Measurements from ENCODE around the gene ZMYND10. TPM values are rescaled to one million over a fixed set of nuclear protein-coding genes. Genes with fewer than 3 reads are reported as not detected.
A peak's percentile ranks its signal among the peaks of the same experiment; 100 is the strongest.

Gene ZMYND10
- polyA plus RNA-seq, 6 donors from 2014 or later = 0.53 TPM; not detected in 5

DNA sequence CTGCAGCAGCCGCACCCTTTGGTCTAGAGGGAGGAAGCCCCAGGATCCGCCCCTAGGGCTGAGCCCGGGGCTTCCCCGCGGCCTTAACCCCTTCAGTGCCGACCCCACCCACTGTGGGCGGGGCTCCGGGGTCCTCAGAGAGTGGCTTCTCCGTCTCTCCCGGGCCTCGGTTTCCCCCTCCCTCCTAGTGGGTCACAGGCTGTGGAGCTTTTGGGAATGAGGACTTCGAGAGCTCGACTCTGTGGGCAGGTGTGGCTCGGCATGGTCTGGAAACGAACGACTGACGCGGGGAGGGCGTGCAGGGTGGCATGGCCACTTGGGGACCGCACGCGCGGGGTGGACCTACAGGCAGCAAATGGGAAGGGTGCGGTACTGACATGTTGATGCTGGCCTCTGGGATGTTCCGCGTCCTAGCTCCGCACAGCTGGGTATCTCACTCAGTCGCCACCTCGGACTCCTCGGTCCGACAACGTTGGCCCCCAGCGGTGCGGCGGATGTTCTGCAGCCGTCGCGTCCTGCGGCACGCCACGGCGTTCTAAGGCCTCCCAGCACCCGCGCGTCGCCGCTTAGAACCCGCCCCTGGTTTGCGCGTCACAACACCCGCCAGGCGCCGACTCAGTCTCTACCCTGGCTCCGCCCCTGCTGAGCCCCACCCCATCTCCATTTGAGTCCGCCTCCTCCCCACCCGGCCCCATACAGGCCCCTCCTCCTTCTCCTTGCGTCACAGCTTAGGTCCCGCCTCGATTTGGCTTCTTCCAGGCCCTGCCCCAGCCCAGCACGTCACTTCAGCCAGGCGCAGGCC lies 46.5 kb downstream of the ZMYND10 start, which contains the start of the genes HYAL3 and NAA80:
Gene HYAL3, minus strand, starts transcription at position 570 of the 802 bp plus-strand sequence. CDS start 3,803 bp downstream, outside the sequence.
Gene NAA80, minus strand, starts transcription at position 570 of the 802 bp plus-strand sequence. CDS start 1,942 bp downstream, outside the sequence.
- DNase-seq (peak; percentile 100), ATAC-seq (ENCODE audit: low read depth in 2 of 2) (peak; percentile 85)
- Mint-ChIP-seq H3K36me3 (no peaks in the 10 kb centered on the region), H3K4me1 (peaks cover 18 to 31% (median 26%) of the 10 kb centered on the region in 3 donors), H3K9me3 (no peaks in the 10 kb centered on the region), H3K27me3 (no peaks in the 10 kb centered on the region), H3K4me3 (peak within 1 kb of the TSS; percentile 84 to 99 (median 98)), H3K27ac (peak within 1 kb of the TSS; percentile 96 to 100 (median 99))

DNA sequence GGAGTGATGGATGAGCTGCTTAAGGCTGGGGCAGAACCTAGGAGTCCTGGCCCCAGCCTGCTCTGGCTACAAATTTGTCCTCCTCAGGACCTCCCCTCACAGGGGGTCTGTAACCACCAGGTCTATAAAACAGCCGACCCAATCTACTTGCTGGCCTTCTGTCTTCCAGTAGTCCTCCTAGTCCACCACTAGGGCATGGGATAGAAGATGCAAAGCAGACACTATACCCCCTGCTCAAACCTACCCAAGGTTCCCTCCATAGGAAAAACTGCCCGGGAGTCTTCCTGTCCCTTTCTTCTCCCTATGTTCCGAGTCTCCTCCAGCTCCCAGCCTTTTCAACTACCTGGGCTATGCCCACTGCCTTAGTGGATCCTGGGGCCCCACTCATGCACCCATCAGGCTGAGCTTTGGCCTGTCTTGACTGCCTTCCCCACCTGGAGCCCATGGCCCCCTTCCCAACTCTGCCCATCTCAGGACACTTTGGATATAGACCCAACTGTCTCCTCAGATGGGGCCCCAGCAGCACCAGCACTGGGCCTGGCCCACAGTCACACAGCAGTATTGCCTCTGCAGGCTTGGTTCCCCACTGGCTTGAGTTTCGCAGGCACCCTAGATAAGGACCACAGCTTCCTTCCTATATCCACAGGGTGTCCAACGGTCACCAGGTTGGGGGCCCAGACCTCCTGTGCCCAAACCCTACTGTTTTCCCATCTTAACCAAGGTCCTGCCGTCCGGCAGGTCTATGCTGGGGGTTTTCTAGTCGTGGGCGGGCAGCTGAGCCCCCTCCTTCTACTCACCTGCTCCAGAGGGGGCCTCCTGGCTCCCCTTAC lies 47.4 kb downstream of the ZMYND10 start:
- no peaks in the 10 kb centered on the region for H3K27me3 Mint-ChIP-seq
- no peaks in the 10 kb centered on the region for H3K36me3 Mint-ChIP-seq
- DNase-seq = no peak
- H3K27ac Mint-ChIP-seq = peak overlapping the region in 5 of 6 donors; percentile 94 to 99 (median 99)
- H3K9me3 Mint-ChIP-seq = no peaks in the 10 kb centered on the region
- peak overlapping the region; percentile 84 to 99 (median 98) for H3K4me3 Mint-ChIP-seq
- ATAC-seq (ENCODE audit: low read depth in 2 of 2) = no peak
- peaks cover 19 to 33% (median 27%) of the 10 kb centered on the region in 3 donors for H3K4me1 Mint-ChIP-seq

DNA sequence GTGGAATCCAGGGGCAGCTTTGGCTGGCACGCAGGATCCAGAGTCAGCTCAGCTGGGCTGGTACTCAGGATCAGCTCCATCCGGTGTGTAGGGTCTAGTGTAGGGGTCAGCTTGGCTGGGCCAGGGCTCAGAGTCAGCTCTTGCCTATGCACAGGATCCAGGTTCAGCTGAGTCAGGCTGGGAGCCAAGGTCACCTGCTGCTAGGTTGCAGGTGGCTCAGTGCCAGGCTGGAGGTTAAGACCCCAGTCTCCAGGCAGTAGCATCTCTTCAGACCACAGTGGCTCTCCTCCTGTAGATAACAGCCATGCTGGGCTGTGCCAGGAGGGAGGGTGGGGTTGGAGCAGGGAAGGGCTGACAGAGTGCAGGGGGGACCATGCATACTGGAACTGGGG lies 48.2 kb downstream of the ZMYND10 start:
- Mint-ChIP-seq H3K27me3 (no peaks in the 10 kb centered on the region), H3K9me3 (no peaks in the 10 kb centered on the region), H3K4me3 (peak overlapping the region in 3 of 8 donors; percentile 25 to 98 (median 84)), H3K4me1 (peaks cover 26 to 40% (median 34%) of the 10 kb centered on the region in 3 donors), H3K36me3 (no peaks in the 10 kb centered on the region), H3K27ac (peak overlapping the region in 2 of 6 donors; percentile 52 to 94)
- DNase-seq (no peak), ATAC-seq (ENCODE audit: low read depth in 2 of 2) (no peak)

DNA sequence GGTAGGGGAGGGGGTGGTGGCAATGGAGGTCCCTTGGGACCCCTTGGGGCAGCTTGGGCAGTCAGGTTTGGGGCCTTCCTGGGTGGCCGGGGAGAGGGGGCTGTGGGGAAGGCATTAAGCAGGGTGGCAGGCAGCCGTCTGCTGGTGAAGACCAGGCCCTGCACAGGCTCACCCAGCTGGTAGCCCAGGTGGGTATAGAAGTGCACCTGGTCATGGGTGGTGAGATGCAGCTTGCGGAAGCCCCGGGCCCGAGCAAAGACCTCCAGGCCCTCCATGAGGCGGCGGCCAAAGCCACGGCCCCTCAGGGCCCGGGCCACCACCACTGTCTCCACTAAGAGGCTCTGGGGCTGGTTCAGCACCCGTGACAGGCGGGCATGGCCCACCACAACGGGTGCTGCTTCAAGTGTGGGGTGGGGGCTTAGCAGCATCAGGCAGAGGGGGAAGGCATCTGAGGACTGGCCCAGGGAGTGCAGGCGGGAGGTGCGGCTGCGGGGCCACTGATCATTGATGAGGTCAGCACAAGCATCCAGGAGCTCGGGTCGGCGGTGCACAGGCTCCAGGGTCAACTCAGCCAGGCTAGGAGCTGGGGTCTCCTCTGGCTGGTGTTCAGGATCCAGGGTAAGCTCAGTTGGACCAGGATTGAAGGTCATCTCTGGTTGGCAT lies 48.7 kb downstream of the ZMYND10 start:
- Mint-ChIP-seq H3K36me3 (no peaks in the 10 kb centered on the region), H3K27me3 (no peaks in the 10 kb centered on the region), H3K27ac (peak overlapping the region in 1 of 6 donors; percentile 52), H3K4me1 (peaks cover 28 to 42% (median 36%) of the 10 kb centered on the region in 3 donors), H3K9me3 (no peaks in the 10 kb centered on the region), H3K4me3 (peak overlapping the region in 2 of 8 donors; percentile 72 to 84)
- no peak for DNase-seq
- ATAC-seq (ENCODE audit: low read depth in 2 of 2) = no peak

DNA sequence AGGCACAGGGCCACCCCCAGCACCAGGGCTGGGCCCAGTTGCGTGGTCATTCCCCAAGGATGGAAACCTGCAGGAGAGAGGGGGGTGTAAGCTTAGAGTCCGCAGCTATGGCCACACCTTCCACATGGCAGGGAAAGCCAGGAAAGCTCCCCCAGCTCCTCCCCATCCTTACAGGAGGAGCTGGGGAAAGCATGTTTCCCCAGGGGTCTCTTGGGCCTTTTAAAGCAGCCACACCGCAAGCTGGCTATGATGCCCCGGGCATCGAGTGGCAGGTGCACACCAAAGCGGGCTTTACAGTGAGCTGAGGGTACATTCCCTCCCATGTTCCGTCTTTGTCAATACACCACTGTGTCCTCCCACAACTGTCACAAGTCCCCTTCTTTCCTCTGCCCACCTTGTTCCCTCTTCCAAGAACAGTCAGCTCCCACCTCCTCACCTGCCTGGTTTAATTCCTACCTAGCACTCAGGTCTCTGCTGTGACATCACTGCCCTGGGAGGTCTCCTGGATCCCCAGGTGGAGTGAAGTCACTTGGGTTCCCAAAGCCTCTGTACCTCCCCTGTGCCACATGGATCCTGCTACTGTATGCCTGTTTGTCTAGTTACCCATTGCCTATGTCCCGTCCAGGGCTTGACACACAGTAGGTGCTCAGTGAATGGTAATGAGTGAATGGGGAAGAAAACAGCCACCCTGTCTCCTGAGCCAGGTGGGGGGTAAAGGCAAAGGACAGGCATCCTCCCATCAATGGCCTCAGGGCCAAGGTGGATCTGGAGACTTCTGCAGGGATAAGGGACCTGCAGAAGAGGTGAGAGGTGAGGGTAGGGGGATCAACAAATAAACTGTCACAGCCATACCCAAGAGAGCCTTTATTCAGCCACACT lies 49.7 kb downstream of the ZMYND10 start:
- DNase-seq = no peak

DNA sequence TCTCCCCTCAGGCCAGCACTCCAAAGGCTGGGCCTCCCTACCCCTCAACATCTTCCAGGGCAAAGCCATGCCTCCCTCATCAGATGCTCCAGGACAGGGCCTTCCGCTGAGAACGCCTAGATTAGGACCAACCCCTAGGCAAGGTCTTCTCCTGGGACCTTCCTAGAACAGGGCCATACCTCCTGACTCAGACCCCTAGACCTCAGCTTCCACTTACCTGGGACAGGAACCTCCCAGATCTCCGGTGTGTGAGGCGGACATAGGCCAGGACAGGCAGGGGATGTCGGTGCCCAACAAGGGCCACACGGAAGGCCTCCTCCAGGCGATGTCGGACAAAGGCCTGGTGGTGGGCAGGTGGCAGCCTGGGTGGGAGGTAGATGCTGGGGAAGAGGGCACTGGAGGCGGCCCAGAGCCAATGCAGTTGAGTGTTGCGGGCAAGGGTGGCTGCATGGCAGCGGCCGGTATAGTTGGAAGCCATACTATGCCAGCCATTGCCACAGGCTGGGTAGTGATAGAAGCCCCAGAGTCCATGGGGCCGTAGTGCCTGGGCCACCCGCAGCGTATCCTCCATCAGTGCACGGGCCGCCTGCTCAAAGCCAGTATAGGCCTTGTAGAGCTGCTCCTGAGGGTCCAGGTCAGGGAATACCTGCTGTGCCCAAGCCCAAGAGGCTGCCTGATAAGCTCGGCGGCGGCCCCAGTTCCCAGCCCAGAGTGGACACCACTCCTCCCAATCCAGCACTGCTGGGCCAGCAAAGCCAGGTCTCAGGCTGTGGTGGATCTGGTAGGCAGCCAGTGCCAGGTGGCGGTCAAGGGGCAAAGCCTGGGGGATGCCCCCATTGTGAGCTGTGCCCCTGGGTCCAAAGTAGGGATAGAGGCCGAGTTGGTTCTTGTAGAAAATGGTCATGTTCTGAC lies 50.8 kb downstream of the ZMYND10 start:
- ATAC-seq (ENCODE audit: low read depth in 2 of 2) = no peak
- no peak for DNase-seq
- peaks cover 28 to 49% (median 35%) of the 10 kb centered on the region in 3 donors for H3K4me1 Mint-ChIP-seq

More for the DNA sequence above, 49.7 kb downstream of the ZMYND10 start:
- no peak for ATAC-seq (ENCODE audit: low read depth in 2 of 2)
- no peaks in the 10 kb centered on the region for H3K9me3 Mint-ChIP-seq
- H3K4me1 Mint-ChIP-seq = peaks cover 35 to 51% (median 44%) of the 10 kb centered on the region in 3 donors
- no peaks in the 10 kb centered on the region for H3K27me3 Mint-ChIP-seq
- H3K27ac Mint-ChIP-seq = peak overlapping the region in 3 of 6 donors; percentile 25 to 96 (median 56)
- H3K36me3 Mint-ChIP-seq = no peaks in the 10 kb centered on the region
- no peak overlapping the region for H3K4me3 Mint-ChIP-seq

DNA sequence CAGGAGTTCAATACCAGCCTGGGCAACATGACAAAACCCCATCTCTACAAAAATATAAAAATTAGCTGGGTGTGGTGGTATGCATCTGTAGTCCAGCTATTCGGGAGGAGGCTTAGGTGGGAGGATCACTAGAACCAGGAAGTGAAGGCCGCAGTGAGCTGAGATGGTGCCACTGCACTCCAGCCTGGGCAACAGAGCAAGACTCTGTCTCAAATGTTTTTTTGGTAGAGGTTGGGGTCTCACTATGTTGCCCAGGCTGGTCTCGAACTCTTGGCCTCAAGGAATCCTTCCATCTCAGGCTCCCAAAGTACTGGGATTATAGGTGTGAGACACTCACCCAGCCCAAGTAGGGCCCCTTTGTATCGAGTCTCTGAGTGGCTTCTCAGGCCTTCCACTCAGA lies 51.4 kb downstream of the ZMYND10 start:
- Mint-ChIP-seq H3K27ac (peak overlapping the region in 1 of 6 donors; percentile 37), H3K4me3 (peak overlapping the region in 2 of 8 donors; percentile 35 to 84)

More for the DNA sequence above, 50.8 kb downstream of the ZMYND10 start:
- Mint-ChIP-seq H3K4me3 (peak overlapping the region in 1 of 8 donors; percentile 9), H3K27me3 (no peaks in the 10 kb centered on the region), H3K9me3 (no peaks in the 10 kb centered on the region), H3K36me3 (no peaks in the 10 kb centered on the region), H3K27ac (peak overlapping the region in 2 of 6 donors; percentile 37 to 59)

DNA sequence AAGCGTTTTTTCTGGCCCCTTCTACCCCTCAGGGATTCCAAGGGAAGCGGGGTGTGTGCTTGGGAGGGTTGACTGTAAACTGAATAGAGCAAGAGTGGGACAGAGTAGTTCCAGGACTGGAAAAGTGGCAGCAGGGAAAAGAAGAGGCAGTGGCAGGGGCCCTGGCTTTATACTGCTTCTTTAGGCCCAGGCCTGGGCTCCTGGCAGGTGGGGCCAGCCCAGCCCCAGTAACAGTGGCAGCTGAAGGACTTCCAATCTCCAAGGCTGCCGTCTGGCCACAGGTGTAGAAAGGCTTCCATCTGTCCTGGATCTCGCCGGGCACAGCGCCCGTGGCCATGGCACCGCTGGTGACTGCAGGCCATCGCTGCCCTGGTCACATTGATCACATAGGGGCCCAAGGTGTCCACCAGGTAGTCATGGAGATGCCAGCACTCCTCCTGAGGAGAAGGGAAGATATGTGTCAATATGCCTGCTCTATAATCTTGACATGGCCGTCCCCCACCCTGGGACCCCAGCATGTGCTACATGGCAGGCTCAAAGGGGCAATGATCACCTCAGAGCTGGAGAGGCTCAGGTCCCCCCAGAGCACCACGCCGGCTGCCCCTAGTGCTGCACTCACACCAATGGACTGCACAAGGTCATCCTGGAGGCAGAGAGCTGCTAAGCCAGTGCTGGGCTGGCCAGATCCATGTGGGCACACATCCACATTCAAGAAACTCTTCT lies 52.3 kb downstream of the ZMYND10 start:
- H3K4me1 Mint-ChIP-seq = peaks cover 21 to 37% (median 29%) of the 10 kb centered on the region in 3 donors
- DNase-seq (no peak), ATAC-seq (ENCODE audit: low read depth in 2 of 2) (no peak)
- H3K36me3 Mint-ChIP-seq = no peaks in the 10 kb centered on the region
- H3K9me3 Mint-ChIP-seq = no peaks in the 10 kb centered on the region
- H3K27me3 Mint-ChIP-seq = no peaks in the 10 kb centered on the region
- peak overlapping the region in 5 of 6 donors; percentile 82 to 98 (median 95) for H3K27ac Mint-ChIP-seq
- H3K4me3 Mint-ChIP-seq = peak overlapping the region in 7 of 8 donors; percentile 66 to 95 (median 92)

More for the DNA sequence above, 51.4 kb downstream of the ZMYND10 start:
- Mint-ChIP-seq H3K9me3 (no peaks in the 10 kb centered on the region), H3K4me1 (peaks cover 26 to 42% (median 33%) of the 10 kb centered on the region in 3 donors), H3K36me3 (no peaks in the 10 kb centered on the region), H3K27me3 (no peaks in the 10 kb centered on the region)
- DNase-seq (no peak), ATAC-seq (ENCODE audit: low read depth in 2 of 2) (no peak)

DNA sequence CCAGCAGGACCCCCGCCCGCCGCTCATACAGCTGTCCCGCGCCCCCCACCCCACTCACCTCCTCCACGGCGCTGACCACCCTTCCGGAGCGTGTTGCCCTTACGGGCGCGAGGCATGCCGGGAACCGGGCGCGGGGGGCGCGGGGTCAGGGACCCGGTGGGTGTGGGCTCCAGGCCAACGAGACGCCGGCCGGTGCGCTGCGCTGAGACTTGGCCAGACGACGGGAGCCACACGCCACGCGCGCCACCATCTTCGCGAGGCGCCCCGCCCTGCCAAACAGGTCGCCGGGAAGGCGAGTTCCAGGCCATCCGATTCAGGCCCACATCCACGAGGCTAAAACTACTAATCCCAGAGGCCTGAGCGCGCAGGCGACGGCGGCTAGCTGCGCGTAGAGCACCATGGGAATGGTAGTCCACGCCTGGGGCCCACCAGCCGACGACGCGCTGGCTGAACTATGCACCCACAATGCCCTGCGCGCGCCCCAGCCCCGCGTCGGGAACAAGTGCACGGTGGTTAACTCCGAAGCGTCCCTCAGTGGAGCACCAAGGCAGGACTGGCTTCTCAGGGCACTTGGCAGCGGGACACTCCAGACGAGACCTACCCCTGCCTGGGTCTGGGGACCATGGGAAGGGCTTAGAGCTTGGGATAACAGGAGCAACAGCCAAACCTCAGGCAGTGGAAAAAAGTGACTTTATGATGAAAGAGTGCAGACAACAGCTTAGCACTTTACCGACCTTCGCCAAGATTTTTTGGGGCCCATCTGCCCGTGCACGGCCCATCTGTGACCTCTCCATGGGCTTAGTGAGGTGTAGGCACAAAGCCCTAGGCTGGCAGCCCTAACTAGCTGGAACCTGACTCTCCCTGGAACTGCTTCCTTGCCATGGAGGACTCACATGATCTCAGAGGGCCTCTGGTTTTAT lies 53.1 kb downstream of the ZMYND10 start, which contains the start of gene IFRD2:
Gene IFRD2, minus strand, starts transcription at position 271 of the 920 bp plus-strand sequence. Its CDS starts 155 bp downstream, at position 116.
- H3K4me1 Mint-ChIP-seq = peaks cover 17 to 29% (median 24%) of the 10 kb centered on the region in 3 donors
- ATAC-seq (ENCODE audit: low read depth in 2 of 2) (peak; percentile 98), DNase-seq (peak; percentile 94)
- H3K36me3 Mint-ChIP-seq = no peaks in the 10 kb centered on the region
- peak within 1 kb of the TSS; percentile 84 to 95 (median 92) for H3K4me3 Mint-ChIP-seq
- H3K27me3 Mint-ChIP-seq = no peaks in the 10 kb centered on the region
- peak within 1 kb of the TSS; percentile 82 to 98 (median 94) for H3K27ac Mint-ChIP-seq
- no peaks in the 10 kb centered on the region for H3K9me3 Mint-ChIP-seq
